ENCODE data around the gene SMIM14.
"Not testable (repeated sequence)": the region's sequence is repeated elsewhere in the genome, so short reads cannot be mapped to it uniquely, and the experiment has no call there.

Gene SMIM14

DNA sequence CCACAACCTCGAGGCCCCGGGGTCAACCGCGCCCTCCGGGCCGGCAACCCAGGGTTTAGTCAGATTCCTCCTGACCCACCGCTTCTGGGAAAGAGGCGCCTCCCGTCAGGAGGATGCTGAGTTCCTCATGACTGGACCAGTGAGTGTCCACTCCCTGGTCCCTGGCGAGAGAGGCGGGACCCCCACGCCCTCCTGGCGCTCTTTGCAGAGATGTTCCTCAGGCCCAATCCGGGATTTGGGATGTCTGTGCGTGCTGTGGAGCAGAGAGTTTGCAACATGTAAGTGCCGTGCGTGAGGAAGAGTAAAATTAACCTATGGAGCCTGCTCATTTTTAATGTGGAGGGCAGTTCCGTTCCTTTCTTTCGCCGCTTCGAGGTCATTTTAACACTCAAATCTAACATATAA, 110.6 kb downstream of the SMIM14 start:
- DNase-seq: no peak

DNA sequence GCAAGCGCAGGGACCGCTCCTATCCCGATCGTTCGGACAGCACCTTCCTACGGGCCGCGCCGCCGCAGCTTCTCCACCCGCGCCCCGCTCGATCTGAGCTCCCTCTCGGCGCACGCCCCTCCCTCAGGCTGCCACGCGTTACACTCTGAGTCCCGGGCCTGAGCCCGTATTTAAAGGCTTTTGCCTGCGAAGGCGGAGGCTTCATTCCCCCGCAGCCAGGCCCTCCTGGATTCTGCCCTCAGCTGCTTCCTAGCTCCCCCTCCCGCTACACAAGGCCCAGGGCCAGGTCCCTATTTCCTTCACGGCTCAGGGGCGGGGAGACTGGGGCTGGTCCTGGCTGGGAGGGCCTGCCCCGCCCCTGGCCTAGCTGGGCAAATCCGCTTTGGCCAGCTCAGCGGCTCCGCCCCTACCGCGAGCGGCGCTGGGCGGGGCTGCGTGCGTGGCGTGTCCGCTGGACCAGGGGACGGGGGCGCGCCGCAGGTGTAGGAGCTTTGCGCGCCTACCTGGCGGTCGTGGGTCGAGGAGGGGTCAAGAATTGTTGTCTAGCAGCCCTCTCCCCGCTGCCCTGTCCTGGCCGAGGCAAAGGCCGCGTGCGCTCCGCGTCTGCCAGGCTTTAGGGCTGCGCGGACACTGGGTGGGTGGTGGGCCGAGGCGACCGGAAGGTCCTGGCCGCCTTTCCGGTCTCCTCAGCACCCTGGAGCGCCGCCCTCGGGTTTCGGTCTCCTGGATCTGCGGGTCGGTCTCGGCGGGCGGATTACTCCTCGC, 111.2 kb downstream of the SMIM14 start, which contains the start of gene UGDH:
UGDH (minus strand) TSS at position 144 of the 765 bp plus-strand sequence. CDS start 5,927 bp downstream, outside the sequence.
- DNase-seq: peak; percentile 95

DNA sequence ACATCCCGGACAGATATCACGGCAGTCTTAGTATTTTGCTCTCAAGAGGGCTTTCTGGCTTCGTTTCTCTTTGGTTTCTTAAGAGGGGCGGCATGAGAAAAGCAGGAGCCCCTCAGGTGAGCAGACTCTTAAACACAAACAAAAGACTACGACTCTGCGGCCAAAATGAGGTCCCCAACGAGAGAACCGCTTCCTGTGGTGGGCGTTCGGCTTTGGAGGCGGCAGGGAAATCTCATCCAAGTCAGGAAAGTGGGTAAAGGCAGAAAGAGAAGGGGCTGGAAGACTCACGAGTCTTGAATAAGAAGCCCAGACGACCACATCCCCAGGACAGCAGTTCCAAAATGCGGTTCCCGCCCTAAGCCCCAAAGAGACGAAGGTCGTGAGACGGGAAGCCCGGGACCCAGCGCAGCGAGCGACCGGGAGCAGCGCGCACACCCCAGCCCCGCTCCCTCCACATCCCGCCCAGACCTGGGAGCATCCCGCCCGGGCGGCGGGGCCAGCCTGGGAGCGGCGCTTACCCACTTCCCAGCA, 111.8 kb downstream of the SMIM14 start:
- no peak for DNase-seq

DNA sequence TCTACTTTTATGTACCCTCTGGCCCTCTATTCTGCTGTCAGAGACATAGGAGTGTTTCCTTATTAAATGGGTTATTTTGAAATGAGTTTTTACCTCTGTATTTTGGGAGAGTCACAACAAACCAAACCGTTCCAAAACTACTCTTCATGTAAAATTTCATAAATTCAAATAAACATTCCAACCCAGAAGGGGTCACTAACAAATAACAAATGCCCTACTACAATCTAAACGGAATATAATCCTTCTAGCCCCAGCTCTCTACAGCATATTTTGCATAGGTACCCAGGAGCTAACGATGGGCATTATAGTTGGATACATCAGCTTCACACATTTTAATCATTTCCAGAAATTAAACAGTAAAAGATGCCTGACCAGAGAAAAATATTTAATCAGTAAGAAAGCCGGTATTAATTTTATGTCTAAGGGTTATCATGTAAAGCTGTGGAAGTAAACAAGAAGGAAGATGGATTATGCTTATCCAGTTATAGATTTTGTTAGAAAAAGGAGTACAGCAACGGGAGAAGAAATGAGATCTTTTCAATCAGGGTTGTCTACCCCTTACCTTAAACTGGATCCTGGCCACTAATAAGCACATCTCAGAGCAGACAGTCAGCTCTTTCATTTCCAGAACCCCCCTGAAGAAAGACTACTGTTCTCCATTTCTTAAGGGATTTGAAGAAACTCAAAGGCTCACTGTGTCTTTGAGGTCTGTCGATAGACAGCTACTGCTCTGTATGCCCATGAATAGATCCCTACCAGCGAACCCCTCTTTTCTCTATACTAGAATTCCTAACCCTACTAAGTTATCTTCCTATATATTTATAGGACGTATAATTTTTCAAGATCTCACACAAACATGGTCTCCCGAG, 112.6 kb downstream of the SMIM14 start:
- no peak for DNase-seq

DNA sequence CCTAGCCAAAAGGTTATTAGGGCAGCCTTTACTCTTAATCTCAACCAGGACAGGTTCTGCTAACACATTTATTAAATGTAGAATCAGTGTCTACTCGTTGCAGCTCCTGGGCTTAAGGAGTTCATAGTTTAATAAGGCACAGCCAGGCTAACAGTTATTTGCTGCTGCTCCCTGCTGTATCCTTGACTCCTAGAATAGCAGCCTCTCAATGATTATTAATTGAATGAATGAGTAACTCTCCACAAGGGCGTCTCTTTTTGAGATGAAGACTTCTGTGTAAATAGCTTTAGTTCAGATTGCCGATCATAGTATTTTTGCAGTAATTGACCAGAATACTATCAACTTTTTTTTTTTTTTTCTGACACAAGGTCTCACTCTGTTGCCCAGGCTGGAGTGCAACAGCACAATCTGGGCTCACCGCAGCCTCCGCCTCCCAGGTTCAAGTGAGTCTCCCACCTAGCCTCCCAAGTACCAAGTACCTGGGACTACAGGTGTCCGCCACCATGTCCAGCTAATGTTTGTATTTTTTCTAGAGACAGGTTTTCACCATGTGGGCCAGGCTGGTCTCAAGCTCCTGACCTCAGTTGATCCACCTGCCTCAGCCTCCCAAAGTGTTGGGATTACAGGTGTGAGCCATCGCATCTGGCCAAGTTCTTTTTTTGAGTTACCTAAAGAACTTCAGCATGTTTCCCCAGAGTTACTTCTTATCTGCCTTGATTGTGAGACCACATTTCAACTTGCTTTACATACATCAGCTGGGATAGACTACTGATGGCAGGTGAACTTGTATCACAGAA, 114.3 kb downstream of the SMIM14 start:
- DNase-seq: no peak

DNA sequence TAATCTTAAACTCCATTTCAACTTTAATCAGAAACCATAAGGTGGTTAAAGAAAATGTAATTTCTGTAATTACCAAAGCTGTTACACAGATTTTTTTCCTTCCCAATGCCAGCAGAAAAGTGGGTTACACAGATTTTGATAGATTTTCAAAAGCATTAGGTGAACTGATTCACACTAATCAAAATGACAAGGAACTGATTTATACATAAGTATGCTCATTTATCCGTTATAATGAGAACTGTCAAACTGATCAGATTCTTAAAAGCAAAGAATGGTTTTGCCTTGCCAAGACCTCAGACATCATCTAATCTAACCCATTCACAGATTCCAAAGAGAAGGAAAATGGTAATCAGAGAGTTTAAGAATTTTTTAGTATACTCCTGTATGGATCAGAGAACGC, 116.6 kb downstream of the SMIM14 start:
- no peak for DNase-seq

DNA sequence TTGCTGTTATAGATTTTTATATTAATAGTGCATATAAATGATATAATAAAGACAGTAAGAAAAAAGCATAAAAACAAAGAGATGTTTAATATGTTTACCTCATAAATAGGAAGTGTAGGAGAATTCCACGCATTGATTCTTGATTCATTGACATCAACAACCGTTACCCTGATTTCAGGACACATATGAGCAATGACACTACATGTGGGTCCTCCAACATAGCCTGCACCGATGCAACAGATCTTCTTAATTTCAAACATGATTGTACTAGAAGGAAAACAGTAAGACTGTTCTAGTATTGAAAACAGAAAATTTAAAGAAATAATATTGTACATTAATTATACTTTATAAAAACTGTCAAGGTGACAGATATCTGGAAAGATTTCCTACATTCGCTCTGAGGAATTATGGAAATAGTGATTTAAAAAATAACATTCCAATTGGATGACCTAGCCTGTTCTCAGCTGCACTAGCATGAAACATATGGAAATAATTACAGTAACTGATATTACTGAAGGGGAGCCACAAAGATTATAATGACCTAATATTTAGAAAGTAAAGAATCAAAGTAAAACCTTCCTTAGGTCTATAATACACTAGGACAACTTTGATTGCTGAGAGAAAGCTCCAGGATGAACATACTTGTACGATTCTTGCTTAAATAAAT, 117.3 kb downstream of the SMIM14 start:
- DNase-seq: no peak

DNA sequence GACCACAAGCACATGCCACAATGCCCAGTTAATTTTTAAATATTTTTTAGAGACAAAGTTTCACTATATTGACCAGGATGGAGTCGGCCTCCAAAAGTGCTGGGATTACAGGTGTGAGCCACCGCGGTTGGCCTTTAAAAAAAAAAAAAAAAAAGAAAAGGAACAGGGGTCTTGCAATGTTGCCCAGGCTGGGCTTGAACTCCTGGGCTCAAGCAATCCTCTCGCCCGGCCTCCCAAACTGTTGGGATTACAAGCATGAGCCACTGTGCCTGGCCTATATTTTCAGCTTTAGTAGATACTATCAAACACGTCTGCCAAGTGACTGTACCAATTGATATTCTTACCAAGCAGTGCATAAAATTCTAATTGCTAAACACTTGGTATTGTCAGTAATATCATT, 120.2 kb downstream of the SMIM14 start:
- no peak for DNase-seq

DNA sequence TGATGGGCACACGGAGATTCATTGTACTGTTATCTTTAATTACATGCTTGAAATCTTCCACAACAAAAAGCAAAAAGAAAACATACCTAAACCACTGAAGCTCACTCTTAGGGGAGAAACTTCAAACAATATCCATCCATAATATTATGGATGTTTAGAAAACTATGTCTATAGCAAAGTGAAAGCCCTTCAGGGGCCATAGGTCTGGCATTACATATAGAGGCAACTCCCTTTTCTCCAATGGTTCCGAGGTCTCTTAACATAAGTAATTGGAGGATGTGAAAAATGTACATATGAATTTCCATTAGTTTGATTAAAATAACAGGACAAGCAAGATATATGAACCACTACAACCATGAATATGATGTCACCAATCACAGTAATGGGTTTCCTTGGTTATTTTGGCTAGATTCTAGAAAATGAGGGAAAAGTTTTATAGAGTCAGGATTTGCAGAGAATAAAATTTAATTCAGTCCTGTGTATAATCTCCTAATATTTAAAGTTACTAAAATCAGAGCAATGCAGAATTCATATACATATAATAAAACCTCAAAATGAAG, 122.2 kb downstream of the SMIM14 start:
- DNase-seq: no peak

DNA sequence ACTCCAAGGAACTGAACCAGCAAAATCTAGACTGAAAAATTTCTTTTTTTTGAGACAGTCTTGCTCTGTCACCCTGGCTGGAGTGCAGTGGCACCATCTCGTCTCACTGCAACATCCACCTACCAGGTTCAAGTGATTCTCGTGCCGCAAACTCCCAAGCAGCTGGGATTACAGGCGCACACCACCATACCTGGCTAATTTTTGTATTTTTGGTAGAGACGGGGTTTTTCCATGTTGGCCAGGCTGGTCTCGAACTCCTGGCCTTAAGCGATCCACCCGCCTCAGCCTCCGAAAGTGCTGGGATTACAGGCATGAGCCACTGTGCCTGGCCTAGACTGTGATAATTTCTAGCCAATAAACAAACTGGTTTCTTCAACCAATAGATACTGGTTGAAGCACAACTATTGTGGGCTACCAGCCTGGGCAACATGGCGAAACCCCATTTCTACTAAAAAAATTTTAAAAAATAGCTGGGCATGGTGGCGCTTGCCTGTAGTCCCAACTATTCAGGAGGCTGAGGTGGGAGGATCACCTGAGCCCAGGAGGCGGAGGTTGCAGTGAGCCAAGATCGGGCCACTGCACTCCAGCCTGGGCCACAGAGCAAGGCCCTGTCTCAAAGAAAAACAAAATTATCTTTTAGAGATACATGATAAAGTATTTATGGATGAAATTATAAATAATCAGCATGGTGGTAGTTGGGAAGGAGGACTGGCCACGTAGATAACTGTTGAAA, 122.8 kb downstream of the SMIM14 start:
- not testable (repeated sequence) for DNase-seq

DNA sequence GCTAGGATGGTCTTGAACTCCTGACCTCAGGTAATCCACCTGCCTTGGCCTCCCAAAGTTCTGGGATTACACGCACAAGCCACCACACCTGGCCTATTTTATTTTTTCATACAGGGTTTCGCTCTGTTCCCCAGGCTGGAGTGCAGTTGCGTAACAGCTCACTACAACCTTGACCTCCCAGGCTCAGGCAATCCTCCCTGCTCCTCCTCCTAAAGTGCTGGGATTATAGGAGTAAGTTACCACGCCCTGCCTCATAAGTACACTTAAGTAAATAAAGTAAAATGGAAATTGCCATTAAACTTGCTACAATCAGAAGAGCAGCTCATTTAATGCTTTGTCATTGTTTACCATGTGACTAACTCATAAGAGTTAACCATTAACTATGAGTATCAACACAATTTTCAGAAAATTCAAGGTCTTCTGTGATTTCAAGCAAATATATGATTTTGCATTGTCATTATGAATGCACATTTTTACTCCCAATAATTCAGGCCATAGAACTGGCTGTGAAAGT, 123.7 kb downstream of the SMIM14 start:
- no peak for DNase-seq

DNA sequence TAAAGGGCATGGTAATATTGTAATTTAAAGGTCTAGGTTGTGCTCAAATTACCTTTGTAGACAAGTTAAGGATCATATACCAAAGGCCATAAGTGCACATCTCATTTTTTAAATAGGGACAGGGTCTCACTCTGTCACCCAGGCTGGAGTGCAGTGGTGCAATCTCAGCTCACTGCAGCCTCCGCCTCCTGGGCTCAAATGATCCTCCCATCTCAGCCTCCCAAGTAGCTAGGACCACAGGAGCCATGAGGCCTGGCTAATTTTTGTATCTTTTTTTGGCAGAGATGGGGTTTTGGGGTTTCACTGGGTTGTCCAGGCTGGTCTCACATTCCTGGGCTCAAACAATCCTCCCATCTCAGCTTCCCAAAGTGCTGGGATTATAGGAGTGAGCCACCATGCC, 124.4 kb downstream of the SMIM14 start:
- not testable (repeated sequence) for DNase-seq

DNA sequence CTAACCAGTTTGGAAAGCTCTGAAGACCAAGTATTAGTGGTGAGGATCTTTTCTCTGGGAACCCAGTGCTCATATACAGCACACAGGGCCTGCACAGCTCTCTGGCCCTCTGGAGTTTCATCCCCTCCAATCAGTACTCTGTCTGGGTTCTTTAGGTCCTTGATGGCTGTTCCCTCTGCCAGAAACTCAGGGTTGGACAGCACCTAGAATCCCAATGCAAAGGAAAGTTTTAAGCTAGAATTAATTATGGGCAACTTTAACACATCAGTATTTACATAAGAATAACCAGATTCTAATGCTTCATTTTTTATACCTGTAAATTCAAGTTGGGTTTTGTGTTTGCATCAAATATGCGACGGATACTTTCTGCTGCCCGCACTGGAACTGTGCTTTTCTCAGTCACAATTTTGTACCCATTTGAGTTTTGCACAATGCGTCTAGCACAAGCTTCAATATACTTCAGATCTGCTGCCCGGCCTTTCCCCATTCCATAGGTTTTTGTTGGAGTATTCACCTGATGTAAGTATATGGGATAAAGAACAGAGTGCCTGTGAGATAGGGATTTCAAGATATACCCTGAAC, 128.2 kb downstream of the SMIM14 start:
- no peak for DNase-seq

DNA sequence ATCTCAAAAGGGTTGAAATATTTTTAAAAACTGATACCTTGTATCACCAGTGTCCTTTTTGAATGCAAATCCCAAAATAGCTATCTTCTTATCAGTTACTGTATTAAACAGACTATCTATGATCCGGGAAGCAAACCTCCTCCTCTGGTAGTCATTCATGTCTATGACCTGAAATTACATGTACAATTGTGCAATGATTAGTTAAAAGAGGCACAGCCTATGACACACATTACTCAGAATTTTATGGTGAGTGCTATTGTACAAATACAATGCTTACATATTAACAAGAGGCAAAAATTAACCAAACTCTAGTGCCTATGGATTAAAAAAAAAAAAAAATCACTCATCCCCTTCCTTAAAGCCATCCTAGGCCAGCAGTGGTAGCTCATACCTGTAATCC, 133.1 kb downstream of the SMIM14 start:
- no peak for DNase-seq

DNA sequence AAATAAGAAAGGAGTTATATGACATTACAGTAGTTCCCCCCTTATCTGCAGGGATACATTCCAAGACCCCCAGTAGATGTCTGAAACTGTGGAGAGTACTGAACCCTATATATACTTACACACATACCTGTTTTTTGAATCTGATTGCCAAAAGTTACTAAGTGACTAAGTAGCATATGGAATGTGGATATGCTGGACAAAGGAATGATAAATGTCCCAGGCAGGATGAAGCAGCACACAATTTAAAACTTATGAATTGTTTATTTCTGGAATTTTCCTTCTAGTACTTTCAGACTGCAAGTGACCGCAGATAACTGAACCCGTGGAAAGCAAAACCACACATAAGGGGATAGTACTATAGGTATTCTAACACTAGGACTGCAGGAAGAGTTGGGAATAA, 134.1 kb downstream of the SMIM14 start:
- no peak for DNase-seq

DNA sequence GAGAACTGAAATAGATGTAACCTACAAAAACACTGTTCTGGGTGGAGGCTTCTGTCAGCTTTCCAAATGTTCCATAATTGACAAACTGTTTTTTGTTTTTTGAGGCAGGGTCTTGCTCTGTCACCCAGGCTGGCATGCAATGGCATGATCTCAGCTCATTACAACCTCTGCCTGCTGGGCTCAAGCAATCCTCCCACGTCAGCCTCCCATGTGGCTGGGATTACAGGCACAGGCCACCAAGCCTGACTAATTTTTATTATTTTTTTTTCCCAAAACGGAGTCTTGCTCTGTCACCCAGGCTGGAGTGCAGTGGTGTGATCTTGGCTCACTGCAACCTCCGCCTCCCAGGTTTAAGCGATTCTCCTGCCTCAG, 136.0 kb downstream of the SMIM14 start:
- DNase-seq: not testable (repeated sequence)

DNA sequence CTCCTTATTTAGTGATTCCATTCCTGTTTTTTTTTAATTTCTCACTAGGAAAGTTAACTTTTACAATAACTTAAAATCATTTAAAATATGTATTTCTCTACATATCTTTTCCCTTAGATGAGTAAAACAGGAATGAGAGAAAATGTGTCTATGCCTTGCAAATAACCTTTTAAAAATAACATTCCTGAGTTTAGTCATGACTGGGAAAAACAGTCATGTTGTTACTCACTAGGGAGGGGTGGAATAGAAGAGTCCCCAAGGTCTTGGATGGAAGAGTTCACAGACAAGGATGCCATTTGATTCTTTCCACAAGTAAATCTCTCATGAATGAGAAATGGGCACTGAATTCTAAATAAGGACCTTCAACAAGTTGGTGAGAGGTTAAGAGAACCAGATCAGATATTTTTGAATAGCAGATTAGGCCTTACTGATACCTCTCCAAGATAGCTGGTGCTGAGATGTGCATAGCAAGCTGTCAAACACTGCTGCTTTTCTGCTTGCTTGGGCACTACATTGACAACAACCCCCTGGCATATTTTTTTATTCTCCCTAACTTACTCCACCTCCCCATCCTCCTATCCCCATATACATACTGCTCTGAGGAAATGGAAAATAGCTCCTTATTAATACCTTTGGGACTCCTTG, 136.5 kb downstream of the SMIM14 start:
- DNase-seq: no peak

DNA sequence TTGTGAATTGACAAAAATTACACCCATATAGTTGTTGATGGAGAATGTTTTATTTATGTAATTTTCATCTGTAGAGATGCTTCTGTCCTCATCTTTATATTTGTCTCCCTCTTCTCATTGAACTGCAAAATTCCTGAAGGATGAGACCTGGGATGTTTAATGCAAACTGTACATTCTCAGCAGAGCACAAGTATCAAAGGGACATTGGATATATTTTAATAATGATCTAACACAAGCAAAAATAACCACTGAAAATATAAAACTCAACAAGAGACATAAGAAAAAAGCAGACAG, 140.0 kb downstream of the SMIM14 start:
- no peak for DNase-seq

DNA sequence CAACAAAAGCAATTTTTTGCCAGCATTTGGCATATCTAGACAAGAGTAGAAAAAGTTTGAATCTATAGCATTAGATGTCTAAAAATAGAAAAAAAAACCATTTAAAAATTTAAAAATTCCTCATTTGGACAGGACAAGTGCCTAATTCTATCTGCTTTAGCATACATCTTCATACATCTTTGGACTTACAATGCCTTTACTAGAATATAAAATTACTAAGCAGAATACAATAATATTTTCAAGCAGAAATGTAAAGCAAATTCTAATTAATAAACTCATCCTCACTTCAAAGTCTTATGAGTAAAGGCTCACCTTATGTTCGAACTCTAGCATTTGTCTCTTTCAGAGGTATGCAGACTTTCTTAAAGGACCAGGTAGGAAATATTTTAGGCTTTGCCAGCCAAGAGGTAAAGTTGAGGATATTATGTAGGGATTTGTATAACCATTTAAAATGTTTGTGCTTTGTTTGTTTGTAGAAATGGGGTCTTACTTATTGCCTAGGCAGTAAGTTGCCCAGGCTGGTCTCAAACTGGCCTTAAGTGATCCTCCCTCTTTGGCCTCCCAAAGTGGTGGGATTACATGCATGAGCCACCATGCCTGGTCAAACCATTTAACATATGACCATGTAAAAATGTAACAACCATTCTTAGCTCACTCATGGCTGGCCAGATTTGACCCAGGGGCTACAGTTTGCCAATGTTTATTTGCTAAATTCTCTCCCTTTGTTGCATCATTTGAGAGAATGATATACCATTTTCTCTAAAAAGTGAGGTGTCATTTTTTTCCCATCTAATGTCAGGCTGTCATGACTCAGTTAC, 140.5 kb downstream of the SMIM14 start:
- no peak for DNase-seq

Measured in activated CD4-positive, CD25-positive, alpha-beta regulatory T cell treated with anti-CD3 and anti-CD28 coated beads, Interleukin-2, amount 50 U/mL, for 72 hours (primary cell).